B cell (primary cell): ENCODE results near the gene LATS2. TPM values are rescaled to one million over a fixed set of nuclear protein-coding genes. Genes with fewer than 3 reads are reported as not detected.
A peak's percentile ranks its signal among the peaks of the same experiment; 100 is the strongest.

Source experiments
- ATAC-seq: fragments of 200-7000 bp; cut with Tn5 transposase; one replicate; pipeline ENCODE4 v1.10.0; 2021; ENCODE audit warnings: low read depth, mild to moderate bottlenecking, moderate number of reproducible peaks, moderate library complexity
- CTCF ChIA-PET: fragments of 350-600 bp; sonication (Branson Sonifier 250); formaldehyde crosslinking; loops from one replicate; lab custom pipeline; 2021; ENCODE audit warnings: antibody characterized with exemption, inconsistent platforms; lab: Charles Lee
- POLR2A ChIA-PET: fragments of 350-600 bp; sonication (Branson Sonifier 250); formaldehyde crosslinking; loops from one replicate; lab custom pipeline; 2021; ENCODE audit warnings: antibody characterized with exemption; lab: Charles Lee
- DNase-seq: peaks from one replicate; pipeline ENCODE4 v3.0.0; 2013
- H2AFZ ChIP-seq: 2 replicates; pipeline ENCODE4 v1.6.1; 2012; ENCODE audit warnings: mild to moderate bottlenecking, low read depth, low read length; ENCODE audit not compliant: insufficient read depth, poor library complexity, severe bottlenecking
- H3K27ac ChIP-seq, 2 donors: 1 replicate in 1 of 2; 2 replicates in 1 of 2; pipeline ENCODE4 v1.5.1; 2012 to 2013; ENCODE audit warnings: low read length in 2 of 2, mild to moderate bottlenecking in 2 of 2, moderate library complexity in 1 of 2
- H3K27me3 ChIP-seq, 4 experiments: fragments of 200-600 bp in 1 of 4; sonication (generic) in 1 of 4; replicated peaks in 1 of 4; 1 replicate in 2 of 4; 2 replicates in 2 of 4; pipeline versions ENCODE4 v1.6.1 to v1.7.0; 2013 to 2016; ENCODE audit warnings: low read length in 3 of 4, mild to moderate bottlenecking in 2 of 4, mixed read lengths in 1 of 4, moderate library complexity in 1 of 4; ENCODE audit not compliant: insufficient read depth in 4 of 4, control insufficient read depth in 3 of 4; ENCODE audit errors: control extremely low read depth in 1 of 4
- H3K36me3 ChIP-seq, 2 experiments: replicated peaks in 1 of 2; 1 replicate in 1 of 2; 2 replicates in 1 of 2; pipeline versions ENCODE4 v1.6.1 to v1.7.1; 2013; ENCODE audit warnings: low read length in 1 of 2; ENCODE audit not compliant: insufficient read depth in 2 of 2, control insufficient read depth in 1 of 2; ENCODE audit errors: control extremely low read depth in 1 of 2, extremely low read depth in 1 of 2
- H3K4me1 ChIP-seq, 2 donors: fragments of 200-600 bp in 1 of 2; sonication (generic) in 1 of 2; 1 replicate in 1 of 2; 2 replicates in 1 of 2; pipeline versions ENCODE4 v1.5.1 to v1.6.1; 2013 to 2017; ENCODE audit warnings: low read length in 2 of 2; ENCODE audit not compliant: control insufficient read depth in 2 of 2, insufficient read depth in 2 of 2
- H3K4me2 ChIP-seq: replicated peaks from 2 replicates; pipeline ENCODE3; 2012; ENCODE audit warnings: mild to moderate bottlenecking, low read depth, low read length; ENCODE audit not compliant: poor library complexity, severe bottlenecking
- H3K4me3 ChIP-seq, 5 experiments: fragments of 200-600 bp in 1 of 5; sonication (generic) in 1 of 5; 1 replicate in 3 of 5; 2 replicates in 2 of 5; pipeline versions ENCODE4 v1.5.1 to v1.7.0; 2011 to 2016; ENCODE audit warnings: low read length in 4 of 5, mild to moderate bottlenecking in 4 of 5, low read depth in 2 of 5, control low read depth in 1 of 5, moderate library complexity in 1 of 5; ENCODE audit not compliant: insufficient read depth in 1 of 5; ENCODE audit errors: control extremely low read depth in 1 of 5, extremely low read depth in 1 of 5
- H3K79me2 ChIP-seq: fragments of 200-600 bp; sonication (generic); one replicate; pipeline ENCODE4 v1.6.0; 2016; ENCODE audit warnings: low read length; ENCODE audit not compliant: control insufficient read depth, insufficient read depth
- H3K9ac ChIP-seq: fragments of 200-600 bp; sonication (generic); 2 replicates; pipeline ENCODE4 v1.6.1; 2017; ENCODE audit warnings: mild to moderate bottlenecking, low read length, moderate library complexity
- H3K9me3 ChIP-seq, 3 donors: one replicate each; pipeline versions ENCODE4 v1.6.1 to v1.7.1; 2013; ENCODE audit warnings: low read length in 2 of 3; ENCODE audit not compliant: control insufficient read depth in 2 of 3, insufficient read depth in 1 of 3; ENCODE audit errors: control extremely low read depth in 1 of 3
- H4K20me1 ChIP-seq: 2 replicates; pipeline ENCODE4 v1.6.0; 2012; ENCODE audit warnings: mild to moderate bottlenecking, low read length; ENCODE audit not compliant: insufficient read depth, control insufficient read depth, poor library complexity, severe bottlenecking
- H3K27ac Mint-ChIP-seq: one replicate; pipeline ENCODE4 v1.8.0; 2021; ENCODE audit warnings: mixed read lengths
- H3K27me3 Mint-ChIP-seq: one replicate; pipeline ENCODE4 v1.8.0; 2021; ENCODE audit warnings: mixed read lengths
- H3K4me1 Mint-ChIP-seq: one replicate; pipeline ENCODE4 v1.8.0; 2021; ENCODE audit warnings: mixed read lengths
- H3K4me3 Mint-ChIP-seq: one replicate; pipeline ENCODE4 v1.8.0; 2021; ENCODE audit warnings: mixed read lengths
- H3K9me3 Mint-ChIP-seq: one replicate; pipeline ENCODE4 v1.8.0; 2022; ENCODE audit warnings: mixed read lengths; ENCODE audit not compliant: insufficient read depth
- EZH2 ChIP-seq: IDR thresholded peaks from 2 replicates; pipeline ENCODE4 v1.6.1; 2012; ENCODE audit warnings: borderline replicate concordance, low read depth, mild to moderate bottlenecking, moderate library complexity, low read length; ENCODE audit not compliant: insufficient read depth, poor library complexity, severe bottlenecking
- WGBS: methylation state at CpG from one replicate; pipeline ENCODE4 v1.1.5; 2013; ENCODE audit warnings: missing lambda C conversion rate; ENCODE audit not compliant: insufficient coverage; 5-methylcytosine and 5-hydroxymethylcytosine counted together
- intact Hi-C: fragments of 100-400 bp; cut with micrococcal nuclease; formaldehyde crosslinking; loops from one replicate; pipeline ENCODE4 v1.10.0; 2022
- polyA minus RNA-seq: library from RNA; depleted of rRNA, polyadenylated mRNA; stranded (reverse); fragments of >200 nt; gene quantifications from 2 replicates; pipeline ENCODE4 v1.2.3, GENCODE V29; 2012
- polyA plus RNA-seq: library from polyadenylated mRNA; depleted of rRNA; stranded (reverse); fragments of >200 nt; gene quantifications from 2 replicates; pipeline ENCODE4 v1.2.3, GENCODE V29; 2012
- total RNA-seq, 2 donors: library from RNA; stranded (reverse); fragments of 120-200 nt in 1 of 2; gene quantifications; 1 replicate in 1 of 2; 2 replicates in 1 of 2; pipeline versions ENCODE4 v1.2.3 to v1.2.4, GENCODE V29; 2013 to 2022
- TF ChIP-seq, protein P1 (sequence below): fragments of 200-600 bp; IDR thresholded peaks from one replicate; pipeline ENCODE4 v1.8.0; 2022; ENCODE audit warnings: antibody characterized with exemption, mild to moderate bottlenecking

LATS2 gene
- 2.7 and 2.9 TPM in 2 replicates for total RNA-seq
- total RNA-seq (2013): 0.56 TPM
- polyA plus RNA-seq: 1.3 and 1.9 TPM in 2 replicates
- 2.3 and 8.4 TPM in 2 replicates for polyA minus RNA-seq

DNA sequence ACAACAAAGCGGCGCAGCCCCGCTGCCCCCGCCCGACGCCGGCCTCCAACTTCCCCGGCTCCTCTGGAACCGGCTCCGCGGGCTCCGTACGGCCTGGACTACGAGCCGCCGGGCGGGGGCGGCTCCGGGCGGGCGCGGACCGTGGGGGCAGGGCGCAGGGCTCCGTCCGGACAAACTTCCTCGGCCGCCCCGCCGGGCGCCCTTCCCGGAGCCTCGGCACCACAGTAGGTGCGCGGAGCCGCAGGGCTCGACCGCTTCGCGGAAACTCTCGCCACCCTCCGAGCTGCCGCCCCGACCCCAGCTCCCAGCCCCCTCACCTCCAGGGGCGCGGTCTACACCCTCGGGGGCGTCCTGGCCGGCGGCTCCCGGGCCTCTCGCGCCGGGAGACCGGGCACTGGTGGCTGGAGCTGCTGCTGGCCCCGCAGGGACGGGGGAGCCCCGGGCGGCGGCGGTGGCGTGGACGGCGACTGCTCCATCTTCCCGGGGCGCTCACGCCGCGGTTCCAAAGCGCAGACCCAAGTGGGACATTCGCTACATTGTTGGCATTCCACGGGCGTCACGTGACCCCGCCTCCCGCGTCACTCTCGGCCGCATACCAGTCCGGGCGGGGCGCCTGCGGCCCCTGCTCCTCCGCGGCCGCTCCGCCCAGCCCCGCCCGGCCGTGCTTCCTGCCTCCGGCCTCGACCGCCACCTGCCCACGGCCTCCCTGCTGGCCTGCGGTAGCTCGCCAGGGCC is at the start of gene LATS2:
Gene LATS2 (minus strand): TSS at position 558 of the 735 bp plus-strand sequence. CDS start 15,560 bp downstream, outside the sequence.
- Mint-ChIP-seq H3K9me3 (no peaks in the 10 kb centered on the region), H3K4me1 (peaks cover 9% of the 10 kb centered on the region), H3K27me3 (peaks cover 15% of the 10 kb centered on the region), H3K4me3 (peak within 1 kb of the TSS; percentile 84), H3K27ac (peak within 1 kb of the TSS; percentile 42)
- ChIA-PET CTCF (no interaction called here), POLR2A (no interaction called here)
- H3K27ac ChIP-seq: peak within 1 kb of the TSS in 1 of 2 donors; percentile 53
- H3K9ac ChIP-seq: peak within 1 kb of the TSS; percentile 61
- H3K27me3 ChIP-seq: peaks cover 0 to 17% (median 5%) of the 10 kb centered on the region in 4 experiments
- H3K4me2 ChIP-seq: peak within 1 kb of the TSS; percentile 81
- peak; percentile 71 for DNase-seq
- H2AFZ ChIP-seq: peak within 1 kb of the TSS; percentile 92
- H3K36me3 ChIP-seq: no peaks in the 10 kb centered on the region
- H3K4me1 ChIP-seq: peaks cover 0 to 8% of the 10 kb centered on the region in 2 donors
- peaks cover 4% of the 10 kb centered on the region for H4K20me1 ChIP-seq
- peak within 1 kb of the TSS; percentile 37 to 77 (median 66) for H3K4me3 ChIP-seq
- ATAC-seq: peak; percentile 85
- TF ChIP-seq, protein P1, sequence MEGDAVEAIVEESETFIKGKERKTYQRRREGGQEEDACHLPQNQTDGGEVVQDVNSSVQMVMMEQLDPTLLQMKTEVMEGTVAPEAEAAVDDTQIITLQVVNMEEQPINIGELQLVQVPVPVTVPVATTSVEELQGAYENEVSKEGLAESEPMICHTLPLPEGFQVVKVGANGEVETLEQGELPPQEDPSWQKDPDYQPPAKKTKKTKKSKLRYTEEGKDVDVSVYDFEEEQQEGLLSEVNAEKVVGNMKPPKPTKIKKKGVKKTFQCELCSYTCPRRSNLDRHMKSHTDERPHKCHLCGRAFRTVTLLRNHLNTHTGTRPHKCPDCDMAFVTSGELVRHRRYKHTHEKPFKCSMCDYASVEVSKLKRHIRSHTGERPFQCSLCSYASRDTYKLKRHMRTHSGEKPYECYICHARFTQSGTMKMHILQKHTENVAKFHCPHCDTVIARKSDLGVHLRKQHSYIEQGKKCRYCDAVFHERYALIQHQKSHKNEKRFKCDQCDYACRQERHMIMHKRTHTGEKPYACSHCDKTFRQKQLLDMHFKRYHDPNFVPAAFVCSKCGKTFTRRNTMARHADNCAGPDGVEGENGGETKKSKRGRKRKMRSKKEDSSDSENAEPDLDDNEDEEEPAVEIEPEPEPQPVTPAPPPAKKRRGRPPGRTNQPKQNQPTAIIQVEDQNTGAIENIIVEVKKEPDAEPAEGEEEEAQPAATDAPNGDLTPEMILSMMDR: no peak
- no peak for TF ChIP-seq EZH2
- WGBS: under 1% methylated on average over 94 of the region's 96 CpGs
- intact Hi-C loops: no loop called here
- no peaks in the 10 kb centered on the region for H3K79me2 ChIP-seq
- H3K9me3 ChIP-seq: peaks cover 0 to 6% (median 0%) of the 10 kb centered on the region in 3 donors

DNA sequence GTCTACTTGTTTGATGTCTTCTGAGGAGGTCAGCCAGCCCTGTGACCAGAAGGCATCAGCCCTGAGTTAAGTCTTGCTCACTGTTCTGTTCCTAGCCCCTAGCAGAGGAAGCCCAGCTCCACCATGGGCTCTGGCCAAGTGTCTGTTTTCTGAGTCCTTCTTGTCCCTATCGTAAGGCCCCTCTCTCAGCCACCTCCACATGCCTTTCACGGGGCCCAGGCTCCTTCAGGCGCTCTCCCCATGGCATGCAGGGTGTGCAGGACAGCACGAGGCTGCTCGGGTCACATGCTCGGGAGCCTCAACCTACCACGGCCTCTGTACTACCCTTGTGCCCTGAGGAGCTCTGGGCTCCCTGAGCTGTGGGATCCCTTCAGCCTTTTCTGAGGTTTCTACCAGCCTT is 47.8 kb upstream of the LATS2 start:
- Mint-ChIP-seq H3K4me3 (no peak overlapping the region), H3K27me3 (no peaks in the 10 kb centered on the region), H3K27ac (no peak overlapping the region), H3K4me1 (no peaks in the 10 kb centered on the region), H3K9me3 (no peaks in the 10 kb centered on the region)
- H3K4me1 ChIP-seq: no peaks in the 10 kb centered on the region
- no peaks in the 10 kb centered on the region for H4K20me1 ChIP-seq
- H3K79me2 ChIP-seq: no peaks in the 10 kb centered on the region
- ATAC-seq: no peak
- ChIA-PET POLR2A (no interaction called here), CTCF (interaction anchor here (0.7 to 4.3 kb wide), 4 partner anchors 8 to 371 kb away, joined by 3 to 23 read pairs (median 8); no protein-coding TSS in a partner anchor)
- no peaks in the 10 kb centered on the region for H3K9me3 ChIP-seq
- H3K36me3 ChIP-seq: no peaks in the 10 kb centered on the region
- DNase-seq: no peak
- intact Hi-C loops: no loop called here
- H3K27me3 ChIP-seq: no peaks in the 10 kb centered on the region
- H2AFZ ChIP-seq: no peak overlapping the region
- TF ChIP-seq, protein P1: no peak
- no peak for TF ChIP-seq EZH2
- H3K4me2 ChIP-seq: no peak overlapping the region
- no peak overlapping the region for H3K9ac ChIP-seq
- no peak overlapping the region for H3K4me3 ChIP-seq
- no peak overlapping the region for H3K27ac ChIP-seq
- WGBS: 92% methylated on average over 7 of the region's 7 CpGs
